Astrocyte (in vitro differentiated cells and primary cell): Measurements from ENCODE around the gene LOXL4.

Experiments
- EZH2 ChIP-seq: IDR thresholded peaks from 2 replicates; pipeline ENCODE4 v1.6.1; 2012; ENCODE audit warnings: mild to moderate bottlenecking, low read length, inconsistent platforms; ENCODE audit not compliant: insufficient read depth
- TF ChIP-seq, protein P1 (sequence below): IDR thresholded peaks from 2 replicates; pipeline ENCODE4 v1.5.1; 2011; ENCODE audit warnings: low read depth, mild to moderate bottlenecking, inconsistent platforms, low read length, moderate library complexity; ENCODE audit not compliant: insufficient read depth

- TF ChIP-seq, protein P1, sequence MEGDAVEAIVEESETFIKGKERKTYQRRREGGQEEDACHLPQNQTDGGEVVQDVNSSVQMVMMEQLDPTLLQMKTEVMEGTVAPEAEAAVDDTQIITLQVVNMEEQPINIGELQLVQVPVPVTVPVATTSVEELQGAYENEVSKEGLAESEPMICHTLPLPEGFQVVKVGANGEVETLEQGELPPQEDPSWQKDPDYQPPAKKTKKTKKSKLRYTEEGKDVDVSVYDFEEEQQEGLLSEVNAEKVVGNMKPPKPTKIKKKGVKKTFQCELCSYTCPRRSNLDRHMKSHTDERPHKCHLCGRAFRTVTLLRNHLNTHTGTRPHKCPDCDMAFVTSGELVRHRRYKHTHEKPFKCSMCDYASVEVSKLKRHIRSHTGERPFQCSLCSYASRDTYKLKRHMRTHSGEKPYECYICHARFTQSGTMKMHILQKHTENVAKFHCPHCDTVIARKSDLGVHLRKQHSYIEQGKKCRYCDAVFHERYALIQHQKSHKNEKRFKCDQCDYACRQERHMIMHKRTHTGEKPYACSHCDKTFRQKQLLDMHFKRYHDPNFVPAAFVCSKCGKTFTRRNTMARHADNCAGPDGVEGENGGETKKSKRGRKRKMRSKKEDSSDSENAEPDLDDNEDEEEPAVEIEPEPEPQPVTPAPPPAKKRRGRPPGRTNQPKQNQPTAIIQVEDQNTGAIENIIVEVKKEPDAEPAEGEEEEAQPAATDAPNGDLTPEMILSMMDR = no peak
- TF ChIP-seq EZH2 = no peak
Observed at GRCh38 chr10:98310701-98311100, 42.7 kb upstream of the LOXL4 start.
